WI38 (cell line): Measurements from ENCODE around the gene NDRG4.

Experiments
- H3K4me3 ChIP-seq: 2 replicates; pipeline ENCODE4 v1.5.1; 2011; ENCODE audit warnings: low read depth, mild to moderate bottlenecking, control low read depth, low read length
- TF ChIP-seq, protein P1 (sequence below): IDR thresholded peaks from 2 replicates; pipeline ENCODE4 v1.5.1; 2012; ENCODE audit warnings: low read depth, mild to moderate bottlenecking, control low read depth, low read length

Gene NDRG4

DNA sequence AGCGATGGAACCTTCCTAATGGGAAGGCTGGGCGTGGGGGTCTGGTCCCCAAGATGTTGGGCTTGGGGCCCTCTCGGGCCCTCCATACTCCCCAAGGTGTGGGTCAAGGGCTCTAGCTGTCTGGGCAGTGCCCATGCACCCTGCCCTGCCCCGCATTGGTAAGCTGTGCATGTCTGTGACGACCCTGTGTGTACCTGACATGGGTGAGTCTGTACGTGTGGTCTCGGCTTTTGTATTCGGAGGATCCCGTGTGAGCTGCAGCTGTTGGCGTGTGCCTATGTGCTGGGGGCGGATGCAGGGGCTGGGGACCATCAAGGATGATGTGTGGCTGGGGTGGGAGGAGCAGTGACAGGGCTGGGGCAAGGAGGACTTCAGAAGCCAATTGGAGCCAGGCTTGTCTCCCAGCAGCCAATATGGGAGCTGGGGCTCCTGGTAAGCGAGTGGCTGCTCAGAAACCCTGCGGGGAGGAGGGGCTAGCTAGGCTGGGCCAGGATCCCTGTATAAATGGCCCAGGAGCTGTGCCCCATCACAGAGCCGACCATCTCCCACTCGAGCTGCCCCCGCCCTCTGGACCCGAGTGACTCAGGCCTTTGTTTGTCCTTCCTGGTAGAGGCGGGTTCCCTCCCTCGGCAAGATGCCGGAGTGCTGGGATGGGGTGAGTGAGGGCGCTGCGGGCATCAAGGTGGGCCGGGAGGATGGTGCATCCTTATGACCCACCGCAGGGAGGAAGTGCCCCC lies at the start of gene NDRG4:
Gene NDRG4, plus strand, starts transcription at position 529 of the 737 bp plus-strand sequence. Its CDS starts 106 bp downstream, at position 635.
- H3K4me3 ChIP-seq = peak within 1 kb of the TSS; percentile 64
- TF ChIP-seq, protein P1, sequence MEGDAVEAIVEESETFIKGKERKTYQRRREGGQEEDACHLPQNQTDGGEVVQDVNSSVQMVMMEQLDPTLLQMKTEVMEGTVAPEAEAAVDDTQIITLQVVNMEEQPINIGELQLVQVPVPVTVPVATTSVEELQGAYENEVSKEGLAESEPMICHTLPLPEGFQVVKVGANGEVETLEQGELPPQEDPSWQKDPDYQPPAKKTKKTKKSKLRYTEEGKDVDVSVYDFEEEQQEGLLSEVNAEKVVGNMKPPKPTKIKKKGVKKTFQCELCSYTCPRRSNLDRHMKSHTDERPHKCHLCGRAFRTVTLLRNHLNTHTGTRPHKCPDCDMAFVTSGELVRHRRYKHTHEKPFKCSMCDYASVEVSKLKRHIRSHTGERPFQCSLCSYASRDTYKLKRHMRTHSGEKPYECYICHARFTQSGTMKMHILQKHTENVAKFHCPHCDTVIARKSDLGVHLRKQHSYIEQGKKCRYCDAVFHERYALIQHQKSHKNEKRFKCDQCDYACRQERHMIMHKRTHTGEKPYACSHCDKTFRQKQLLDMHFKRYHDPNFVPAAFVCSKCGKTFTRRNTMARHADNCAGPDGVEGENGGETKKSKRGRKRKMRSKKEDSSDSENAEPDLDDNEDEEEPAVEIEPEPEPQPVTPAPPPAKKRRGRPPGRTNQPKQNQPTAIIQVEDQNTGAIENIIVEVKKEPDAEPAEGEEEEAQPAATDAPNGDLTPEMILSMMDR = no peak

DNA sequence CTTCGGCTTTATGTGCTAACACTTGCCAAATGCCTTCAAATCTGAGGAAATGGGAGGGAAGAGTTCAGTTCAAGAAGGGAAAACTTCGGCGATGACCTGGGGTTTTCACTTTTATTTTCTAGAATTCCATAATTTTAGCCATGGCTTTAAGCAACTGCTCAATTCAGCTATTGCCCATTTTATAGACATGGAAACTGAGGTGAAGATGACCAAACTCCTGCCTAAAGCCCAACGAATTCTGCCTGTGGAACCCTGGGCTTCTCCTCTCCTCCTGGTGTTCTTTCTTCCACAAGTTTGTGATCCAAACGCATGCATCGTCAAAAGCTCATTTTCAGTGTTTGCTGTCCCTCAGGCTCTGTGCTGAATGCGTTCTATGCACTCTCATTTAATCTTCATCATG lies 49.4 kb upstream of the NDRG4 start:
- TF ChIP-seq, protein P1 = no peak
- no peak overlapping the region for H3K4me3 ChIP-seq

DNA sequence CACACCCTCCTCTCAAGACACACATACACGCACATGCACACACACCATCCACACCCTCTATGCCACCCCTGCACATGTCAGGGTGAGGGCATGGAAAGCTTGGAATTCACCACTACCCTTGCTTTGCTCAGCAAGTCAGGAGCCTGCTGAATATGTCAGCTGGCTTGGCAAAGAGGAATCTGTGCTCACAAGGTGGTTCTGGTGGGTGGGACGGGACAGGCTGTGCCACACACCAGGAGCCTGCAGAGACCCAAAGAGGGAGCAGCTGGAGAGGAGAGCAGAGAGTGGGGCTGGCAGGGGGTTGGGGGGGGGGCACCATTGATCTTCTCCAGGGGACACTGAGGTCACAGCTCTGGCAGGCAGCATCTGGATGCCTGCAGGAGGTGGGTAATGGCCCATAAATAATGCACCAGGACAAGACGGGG lies 48.7 kb upstream of the NDRG4 start:
- H3K4me3 ChIP-seq = no peak overlapping the region
- TF ChIP-seq, protein P1 = no peak

GRCh38 chr16:58451945-58452401 lies 48.0 kb upstream of the NDRG4 start:
- no peak overlapping the region for H3K4me3 ChIP-seq
- TF ChIP-seq, protein P1 = no peak

- H3K4me3 ChIP-seq = no peak overlapping the region
- TF ChIP-seq, protein P1 = no peak
Measured at GRCh38 chr16:58452640-58453039, 47.3 kb upstream of the NDRG4 start.

GRCh38 chr16:58454178-58454577 lies 45.8 kb upstream of the NDRG4 start:
- no peak overlapping the region for H3K4me3 ChIP-seq
- TF ChIP-seq, protein P1 = no peak

DNA sequence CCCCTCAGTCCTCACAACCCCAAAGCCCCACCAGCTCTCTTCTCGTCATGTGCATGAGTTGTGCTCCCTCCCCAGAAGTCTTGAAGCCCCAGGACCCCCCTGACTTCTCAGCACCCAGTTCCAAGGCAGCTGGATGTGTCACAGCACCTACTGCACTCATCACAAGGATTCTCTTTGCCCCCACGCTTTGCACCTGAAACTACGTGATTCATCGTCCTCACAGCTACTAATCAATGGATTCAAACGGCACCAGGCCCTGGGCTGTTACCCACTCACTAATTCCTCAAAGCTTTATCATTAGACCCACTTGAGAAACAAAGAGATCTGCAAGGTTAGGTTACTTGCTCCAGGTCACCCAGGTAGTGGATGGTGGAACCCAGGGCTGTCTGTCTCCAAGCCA lies 45.1 kb upstream of the NDRG4 start:
- TF ChIP-seq, protein P1 = no peak
- H3K4me3 ChIP-seq = no peak overlapping the region
